ENCODE results near the gene BTG4.

DNA sequence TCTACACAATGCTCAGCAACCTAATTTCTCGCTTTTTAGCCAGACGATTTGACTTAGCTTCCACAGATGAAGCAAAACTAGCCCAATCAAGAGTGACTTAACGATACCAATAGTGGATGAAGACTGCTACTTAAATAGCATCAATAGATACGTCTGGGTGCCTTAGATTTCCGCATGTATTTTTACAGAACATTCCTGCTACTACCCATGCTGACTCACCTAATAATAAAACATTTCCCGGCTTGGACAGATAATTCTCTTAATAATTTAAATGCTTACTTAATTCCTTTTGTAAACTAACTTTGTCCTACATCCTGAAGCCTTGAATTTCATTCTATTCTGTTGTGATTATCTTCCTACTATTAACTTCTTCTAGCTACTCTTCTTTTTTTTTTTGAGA lies 23.1 kb upstream of the BTG4 start:
- TF ChIP-seq, protein P1, sequence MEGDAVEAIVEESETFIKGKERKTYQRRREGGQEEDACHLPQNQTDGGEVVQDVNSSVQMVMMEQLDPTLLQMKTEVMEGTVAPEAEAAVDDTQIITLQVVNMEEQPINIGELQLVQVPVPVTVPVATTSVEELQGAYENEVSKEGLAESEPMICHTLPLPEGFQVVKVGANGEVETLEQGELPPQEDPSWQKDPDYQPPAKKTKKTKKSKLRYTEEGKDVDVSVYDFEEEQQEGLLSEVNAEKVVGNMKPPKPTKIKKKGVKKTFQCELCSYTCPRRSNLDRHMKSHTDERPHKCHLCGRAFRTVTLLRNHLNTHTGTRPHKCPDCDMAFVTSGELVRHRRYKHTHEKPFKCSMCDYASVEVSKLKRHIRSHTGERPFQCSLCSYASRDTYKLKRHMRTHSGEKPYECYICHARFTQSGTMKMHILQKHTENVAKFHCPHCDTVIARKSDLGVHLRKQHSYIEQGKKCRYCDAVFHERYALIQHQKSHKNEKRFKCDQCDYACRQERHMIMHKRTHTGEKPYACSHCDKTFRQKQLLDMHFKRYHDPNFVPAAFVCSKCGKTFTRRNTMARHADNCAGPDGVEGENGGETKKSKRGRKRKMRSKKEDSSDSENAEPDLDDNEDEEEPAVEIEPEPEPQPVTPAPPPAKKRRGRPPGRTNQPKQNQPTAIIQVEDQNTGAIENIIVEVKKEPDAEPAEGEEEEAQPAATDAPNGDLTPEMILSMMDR (IDR thresholded peaks at IDR 0.05 in 2 of 3, conservative IDR thresholded peaks at IDR 0.05 in 1 of 3; ENCODE audit: borderline replicate concordance in 1 of 3, insufficient read depth in 1 of 3, low read depth in 2 of 3, low read length in 2 of 3), result no peak
- TF ChIP-seq POLR2A (IDR thresholded peaks at IDR 0.05; ENCODE audit: borderline replicate concordance, extremely low read depth, insufficient read depth, insufficient read length) (no peak), SIN3A (IDR thresholded peaks at IDR 0.05; ENCODE audit: low read depth) (no peak), POLR2AphosphoS5 (IDR thresholded peaks at IDR 0.05; ENCODE audit: low read depth, low read length) (no peak), REST (IDR thresholded peaks at IDR 0.05; ENCODE audit: low read depth) (no peak), TCF7L2 (IDR thresholded peaks at IDR 0.05; ENCODE audit: borderline replicate concordance, extremely low read depth, insufficient read depth, insufficient read length) (no peak), RAD21 (IDR thresholded peaks at IDR 0.05; ENCODE audit: low read depth) (no peak), SRF (IDR thresholded peaks at IDR 0.05; ENCODE audit: low read depth) (no peak), SP1 (IDR thresholded peaks at IDR 0.05; ENCODE audit: low read depth) (no peak), JUND (IDR thresholded peaks at IDR 0.05) (no peak)
- TF ChIP-seq, protein P2, sequence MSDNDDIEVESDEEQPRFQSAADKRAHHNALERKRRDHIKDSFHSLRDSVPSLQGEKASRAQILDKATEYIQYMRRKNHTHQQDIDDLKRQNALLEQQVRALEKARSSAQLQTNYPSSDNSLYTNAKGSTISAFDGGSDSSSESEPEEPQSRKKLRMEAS (IDR thresholded peaks at IDR 0.05), result no peak

All from HCT116 (cell line).